ENCODE data around the gene CDC42EP4.
"Not testable (repeated sequence)": the region's sequence is repeated elsewhere in the genome, so short reads cannot be mapped to it uniquely, and the experiment has no call there.

CDC42EP4 gene

DNA sequence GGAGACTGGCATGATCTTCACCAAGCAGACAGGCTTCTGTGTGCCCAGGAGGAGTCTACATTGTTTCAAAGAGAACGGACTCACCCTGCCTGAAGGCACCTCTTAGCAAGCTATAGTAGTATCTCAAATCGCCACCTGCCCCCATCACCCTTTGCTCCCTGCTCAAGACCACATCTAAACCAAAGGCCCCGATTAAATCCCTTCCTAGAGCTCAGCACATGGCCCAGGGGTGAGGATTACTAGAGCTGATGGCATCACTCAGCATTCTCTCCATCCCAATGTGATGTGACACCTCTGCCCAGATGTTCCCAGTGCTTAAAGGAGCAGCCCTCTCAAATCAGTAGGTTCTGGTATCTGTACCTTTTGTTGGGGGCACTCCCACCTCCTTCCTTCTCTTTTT, 8.0 kb upstream of the CDC42EP4 start:
- no peak for DNase-seq (ENCODE audit: low read depth)

DNA sequence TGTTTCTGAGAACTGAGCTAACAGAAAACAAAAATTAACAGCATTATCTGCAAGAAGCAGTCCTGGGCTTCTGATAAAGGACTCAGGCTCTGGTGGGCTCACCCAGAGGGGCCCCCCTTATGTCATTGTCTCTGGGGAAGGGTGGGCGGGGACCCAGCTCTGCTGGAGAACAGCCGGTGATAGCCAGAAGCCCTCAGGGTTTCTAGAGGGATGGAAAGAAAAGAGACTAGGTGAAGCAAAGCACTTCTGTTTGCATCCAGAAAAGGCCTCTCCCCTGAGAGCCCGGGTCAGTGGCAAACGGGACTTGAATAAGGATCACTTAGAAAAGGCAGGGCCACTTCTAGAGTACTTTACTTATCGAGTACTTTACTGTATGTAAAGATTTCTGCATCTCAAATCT, 7.0 kb upstream of the CDC42EP4 start:
- no peak for DNase-seq (ENCODE audit: low read depth)

DNA sequence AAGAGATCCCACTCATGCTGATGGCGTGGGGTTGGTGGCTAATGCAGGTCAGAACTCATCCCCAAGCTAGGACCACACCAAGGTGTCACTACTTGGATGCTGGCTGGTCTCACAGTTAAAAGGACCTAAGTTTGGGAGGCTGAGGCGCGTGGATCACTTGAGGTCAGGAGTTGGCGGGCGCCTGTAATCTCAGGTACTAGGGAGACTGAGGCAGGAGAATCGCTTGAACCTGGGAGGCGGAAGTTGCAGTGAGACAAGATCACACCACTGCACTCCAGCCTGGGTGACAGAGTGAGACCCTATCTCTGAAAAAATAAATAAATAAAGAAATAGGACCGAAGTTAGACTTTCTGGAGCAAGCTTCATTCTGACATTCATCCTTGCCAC, 6.6 kb upstream of the CDC42EP4 start:
- DNase-seq (ENCODE audit: low read depth), result no peak

DNA sequence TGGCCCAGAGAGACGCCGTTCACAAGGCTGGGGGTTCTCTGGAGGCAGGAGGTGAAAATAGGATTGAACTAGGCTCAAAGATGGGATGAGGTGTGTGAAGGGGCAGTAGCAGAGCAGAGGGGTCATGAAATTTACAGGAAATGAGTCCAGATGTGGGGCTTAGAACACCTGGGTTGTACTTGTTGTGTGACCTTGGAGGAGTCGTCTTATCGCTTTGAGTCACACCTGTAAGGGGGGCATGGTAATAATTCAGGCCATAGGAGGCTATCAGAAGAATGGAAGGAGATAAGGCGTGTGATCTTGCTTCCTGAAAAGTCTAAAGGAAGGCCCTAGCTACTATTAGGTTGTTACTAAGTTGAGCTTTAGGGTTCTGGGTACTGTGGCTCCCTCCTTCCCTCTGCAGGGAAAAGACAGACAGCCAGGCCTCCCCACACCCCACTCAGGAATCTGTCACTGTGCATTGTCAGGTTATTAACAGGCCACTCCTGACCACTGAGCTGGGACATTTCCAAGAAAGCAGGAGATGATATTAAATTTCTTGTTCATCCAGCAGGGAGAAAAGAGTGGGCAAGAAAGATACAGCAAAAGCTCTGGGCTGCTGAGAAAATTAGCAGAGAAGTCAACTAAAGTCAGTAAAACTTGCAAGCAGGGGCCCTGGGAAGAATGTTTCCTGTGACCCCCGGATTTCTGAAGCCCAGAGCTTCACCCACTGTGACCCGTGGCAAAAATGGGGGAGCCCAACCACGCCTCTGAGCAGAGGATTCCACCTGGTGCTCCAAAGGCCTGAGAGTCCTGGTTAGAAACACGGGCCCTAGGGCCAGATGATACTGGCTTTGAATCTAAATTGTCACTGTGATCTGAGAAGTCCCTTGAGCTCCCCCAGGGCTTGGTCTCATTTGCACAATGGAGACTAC, 6.0 kb upstream of the CDC42EP4 start:
- no peak for DNase-seq (ENCODE audit: low read depth)

DNA sequence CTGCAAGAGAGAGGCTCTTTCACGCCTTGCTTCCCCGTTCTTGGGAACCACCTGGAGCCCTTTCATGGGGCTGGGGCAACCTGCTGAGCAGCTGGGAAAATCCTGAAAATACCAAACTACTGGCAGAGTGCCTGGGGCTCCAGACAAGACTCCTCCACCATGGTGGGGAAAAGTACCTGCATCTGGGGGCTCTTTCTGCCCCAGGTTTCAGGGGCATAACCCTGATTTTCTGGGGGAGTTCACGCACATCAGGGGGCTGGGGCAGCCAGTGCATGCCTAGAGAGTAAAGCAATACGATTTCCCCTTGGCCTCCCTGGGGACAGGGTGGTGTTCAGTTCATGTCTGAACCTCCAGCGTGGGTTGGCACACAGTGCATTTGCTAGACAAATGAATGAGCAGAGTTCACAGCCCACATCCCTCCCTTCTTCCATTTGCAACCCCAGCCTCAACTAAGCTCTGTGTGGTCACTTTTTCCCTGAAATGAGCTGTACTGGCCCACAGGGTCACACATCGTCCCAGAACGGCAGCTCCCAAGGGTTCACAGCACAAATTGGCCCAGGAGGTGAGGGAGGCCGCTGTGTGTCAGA, 5.2 kb upstream of the CDC42EP4 start:
- DNase-seq (ENCODE audit: low read depth), result no peak

DNA sequence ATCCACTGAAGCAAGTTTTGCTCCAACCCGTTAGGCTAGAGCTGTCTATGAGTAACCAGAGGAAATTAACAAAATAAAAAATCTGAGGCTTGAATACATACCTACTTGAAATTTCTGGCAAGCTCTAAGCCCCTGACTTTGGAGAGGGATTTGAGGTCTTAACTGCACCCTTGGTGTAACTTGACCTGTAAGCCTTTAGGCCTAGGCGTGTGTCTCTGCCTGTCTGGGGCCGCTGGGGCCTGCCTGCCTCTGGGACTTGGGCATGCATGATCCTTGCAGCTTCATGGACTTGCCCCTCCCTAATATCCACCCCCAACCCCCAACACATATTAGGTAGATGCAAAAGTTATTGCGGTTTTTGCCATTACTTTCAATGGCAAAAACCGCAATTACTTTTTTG, 3.7 kb upstream of the CDC42EP4 start:
- DNase-seq (ENCODE audit: low read depth), result no peak

DNA sequence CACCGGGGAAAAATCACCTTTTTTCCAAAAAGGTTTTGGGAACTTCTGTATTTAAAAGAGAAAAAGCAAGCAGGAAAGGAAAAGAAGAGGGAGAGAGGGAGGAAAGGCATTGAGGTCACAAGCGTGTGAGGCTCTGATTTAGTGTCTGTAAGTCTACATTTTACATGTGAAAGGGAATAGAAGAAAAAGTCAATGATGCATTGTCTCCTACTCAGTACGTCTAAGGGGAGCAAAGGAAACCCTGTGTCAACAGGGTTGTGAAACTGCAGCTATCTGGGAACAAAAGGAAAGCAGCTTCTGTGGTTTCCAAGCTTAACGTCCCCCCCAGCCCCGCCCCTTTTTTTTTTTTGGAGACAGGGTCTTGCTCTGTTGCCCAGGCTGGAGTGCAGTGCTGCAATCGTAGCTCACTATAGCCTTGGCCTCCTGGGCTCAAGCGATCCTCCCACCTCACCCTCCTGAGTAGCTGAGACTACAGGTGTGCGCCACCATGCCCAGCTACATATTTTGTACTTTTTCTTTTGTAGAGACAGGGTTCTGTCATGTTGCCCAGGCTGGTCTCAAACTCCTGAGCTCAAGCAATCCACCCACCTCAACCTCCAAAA, 1.8 kb upstream of the CDC42EP4 start:
- no peak for DNase-seq (ENCODE audit: low read depth)

DNA sequence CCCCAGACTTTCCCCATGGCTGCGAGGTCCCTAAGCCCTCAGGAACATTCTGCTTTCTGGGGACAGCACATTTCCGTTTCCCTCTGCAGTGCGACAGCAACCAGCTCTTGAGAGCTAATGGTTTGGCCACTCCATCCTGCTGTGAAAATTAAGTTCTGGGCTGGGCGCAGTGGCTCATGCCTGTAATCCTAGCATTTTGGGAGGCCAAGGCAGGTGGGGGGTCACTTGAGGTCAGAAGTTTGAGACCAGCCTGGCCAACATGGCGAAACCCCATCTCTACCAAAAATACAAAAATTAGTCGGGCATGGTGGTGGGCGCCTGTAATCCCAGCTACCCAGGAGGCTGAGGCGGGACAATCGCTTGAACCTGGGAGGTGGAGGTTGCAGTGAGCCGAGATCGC, 1.1 kb upstream of the CDC42EP4 start:
- DNase-seq (ENCODE audit: low read depth), result not testable (repeated sequence)

DNA sequence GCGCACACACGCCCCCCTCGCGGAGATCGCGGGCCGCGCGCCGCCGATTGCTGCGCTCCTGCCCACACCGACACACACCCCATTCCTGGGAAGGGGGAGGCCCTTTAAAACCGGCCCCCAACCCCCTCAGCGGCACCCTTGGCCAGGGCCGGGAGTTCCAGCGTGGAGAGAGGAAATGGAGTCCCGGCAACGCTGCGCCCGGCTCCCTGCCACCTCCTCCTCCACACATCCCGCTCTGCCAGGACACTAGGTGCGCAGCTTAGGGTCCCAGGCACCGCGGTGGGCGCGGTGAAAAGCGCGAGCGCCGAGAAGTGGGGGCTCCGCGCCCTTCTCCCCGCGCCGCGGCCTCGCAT, 397 bp downstream of the CDC42EP4 start:
- no peak for DNase-seq (ENCODE audit: low read depth)

DNA sequence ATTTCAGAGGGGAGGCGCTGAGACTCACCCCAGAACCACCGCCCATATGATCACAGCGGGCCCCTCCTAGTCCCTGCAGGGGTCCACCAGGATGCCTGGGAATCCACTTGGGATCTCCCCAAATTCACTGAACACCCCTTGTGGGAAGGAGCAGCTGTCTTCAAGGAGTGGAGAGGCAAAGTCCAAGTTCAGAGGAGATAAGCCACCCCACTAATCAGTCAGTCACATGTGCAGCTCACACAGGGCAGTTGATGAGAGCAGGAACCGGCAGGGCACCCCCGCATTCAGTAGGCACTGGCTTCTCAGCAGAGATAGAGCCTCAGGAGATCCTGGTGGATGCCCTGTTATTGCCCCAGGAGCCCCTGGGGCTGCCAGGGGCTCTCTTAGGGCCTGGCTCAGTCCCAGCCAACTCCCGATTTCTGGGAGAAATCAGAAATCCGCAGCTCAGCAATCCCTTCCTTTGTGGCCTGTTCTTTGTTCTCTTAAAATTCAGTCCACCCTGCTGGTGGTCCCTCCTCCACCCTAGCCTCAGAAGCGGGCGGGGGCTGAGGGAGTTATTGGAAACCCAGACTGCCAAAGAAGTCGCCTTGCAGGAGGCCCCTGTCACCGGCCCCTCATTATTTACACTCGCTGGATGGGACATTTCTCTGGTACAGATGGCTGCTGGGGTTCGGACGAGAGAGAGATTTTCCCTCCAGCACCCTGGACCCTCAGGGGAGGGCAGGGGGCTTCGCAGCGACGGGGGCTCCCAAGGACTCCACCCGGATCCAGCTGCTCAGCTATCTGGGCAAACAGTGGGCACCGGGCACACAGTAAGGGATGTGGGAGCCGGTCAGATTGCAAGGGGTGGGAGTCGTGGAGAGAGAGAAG, 1.8 kb downstream of the CDC42EP4 start:
- DNase-seq (ENCODE audit: low read depth), result no peak

DNA sequence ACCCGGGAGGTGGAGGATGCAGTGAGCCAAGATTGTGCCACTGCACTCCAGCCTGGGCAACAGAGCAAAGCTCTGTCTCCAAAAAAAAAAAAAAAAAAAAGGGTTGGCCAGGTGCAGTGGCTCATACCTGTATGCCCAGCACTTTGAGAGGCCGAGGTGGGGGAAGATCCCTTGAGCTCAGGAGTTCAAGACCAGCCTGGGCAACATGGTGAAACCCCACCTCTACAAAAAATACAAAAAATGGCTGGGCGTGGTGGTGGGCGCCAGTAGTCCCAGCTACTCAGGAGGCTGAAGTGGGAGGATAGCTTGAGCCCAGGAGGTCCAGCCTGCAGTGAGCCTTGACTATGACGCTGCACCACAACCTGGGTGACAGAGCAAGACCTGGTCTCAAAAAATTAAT, 2.8 kb downstream of the CDC42EP4 start:
- not testable (repeated sequence) for DNase-seq (ENCODE audit: low read depth)

DNA sequence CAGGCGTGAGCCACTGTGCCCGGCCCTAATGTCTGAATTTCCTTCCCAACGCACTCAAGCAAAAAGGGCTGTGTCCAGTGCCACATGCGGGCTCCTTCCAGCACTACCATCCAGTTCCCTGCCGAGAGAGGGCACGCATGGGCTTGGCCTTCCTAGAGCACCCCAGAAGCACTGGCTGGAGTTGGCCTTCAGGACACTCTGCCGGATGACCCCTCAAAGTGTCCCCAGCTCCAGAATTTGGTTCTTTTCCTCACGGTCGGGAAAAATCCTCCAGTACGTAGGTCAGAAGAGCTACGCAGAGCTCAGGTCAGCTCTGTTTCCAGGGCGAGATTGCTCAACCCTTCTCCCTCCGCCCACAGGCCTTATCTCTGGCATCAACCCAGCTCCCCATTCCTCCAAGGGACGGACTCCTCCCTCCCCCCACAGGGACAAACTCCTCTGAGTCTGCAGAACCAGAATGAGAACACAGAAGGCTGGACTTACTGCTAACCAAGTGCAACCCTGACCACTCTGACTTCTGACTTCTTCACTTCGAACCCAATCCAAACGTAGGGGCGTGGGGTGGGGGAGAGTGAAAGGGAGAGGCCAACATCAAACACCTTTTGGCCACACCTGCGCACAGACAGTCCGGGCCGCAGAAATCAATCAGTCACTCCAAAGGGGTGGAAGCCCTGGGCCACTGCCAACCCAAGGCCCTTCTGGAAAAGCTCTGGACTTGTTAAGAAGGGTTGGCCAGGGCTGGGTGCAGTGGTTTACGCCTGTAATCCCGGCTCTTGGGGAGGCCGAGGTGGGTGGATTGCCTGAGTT, 3.6 kb downstream of the CDC42EP4 start:
- no peak for DNase-seq (ENCODE audit: low read depth)

DNA sequence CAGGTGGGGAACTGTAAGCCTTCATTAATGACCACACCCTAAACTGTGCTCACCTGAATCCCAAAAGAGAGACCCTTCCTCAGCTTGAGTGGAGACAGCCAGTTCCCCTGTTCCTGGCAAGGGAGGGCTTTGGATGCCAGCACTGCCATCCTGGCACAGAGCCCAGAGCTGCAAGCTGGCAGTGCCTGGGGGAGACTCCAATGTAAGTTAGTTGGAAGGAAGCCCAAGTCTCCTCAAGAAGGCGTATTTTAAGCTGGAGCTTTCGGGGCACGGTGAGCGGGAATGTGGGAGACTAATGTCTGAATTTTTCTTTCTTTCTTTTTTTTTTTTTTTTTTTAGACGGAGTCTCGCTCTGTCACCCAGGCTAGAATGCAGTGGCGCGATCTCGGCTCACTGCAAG, 4.7 kb downstream of the CDC42EP4 start:
- DNase-seq (ENCODE audit: low read depth), result no peak

DNA sequence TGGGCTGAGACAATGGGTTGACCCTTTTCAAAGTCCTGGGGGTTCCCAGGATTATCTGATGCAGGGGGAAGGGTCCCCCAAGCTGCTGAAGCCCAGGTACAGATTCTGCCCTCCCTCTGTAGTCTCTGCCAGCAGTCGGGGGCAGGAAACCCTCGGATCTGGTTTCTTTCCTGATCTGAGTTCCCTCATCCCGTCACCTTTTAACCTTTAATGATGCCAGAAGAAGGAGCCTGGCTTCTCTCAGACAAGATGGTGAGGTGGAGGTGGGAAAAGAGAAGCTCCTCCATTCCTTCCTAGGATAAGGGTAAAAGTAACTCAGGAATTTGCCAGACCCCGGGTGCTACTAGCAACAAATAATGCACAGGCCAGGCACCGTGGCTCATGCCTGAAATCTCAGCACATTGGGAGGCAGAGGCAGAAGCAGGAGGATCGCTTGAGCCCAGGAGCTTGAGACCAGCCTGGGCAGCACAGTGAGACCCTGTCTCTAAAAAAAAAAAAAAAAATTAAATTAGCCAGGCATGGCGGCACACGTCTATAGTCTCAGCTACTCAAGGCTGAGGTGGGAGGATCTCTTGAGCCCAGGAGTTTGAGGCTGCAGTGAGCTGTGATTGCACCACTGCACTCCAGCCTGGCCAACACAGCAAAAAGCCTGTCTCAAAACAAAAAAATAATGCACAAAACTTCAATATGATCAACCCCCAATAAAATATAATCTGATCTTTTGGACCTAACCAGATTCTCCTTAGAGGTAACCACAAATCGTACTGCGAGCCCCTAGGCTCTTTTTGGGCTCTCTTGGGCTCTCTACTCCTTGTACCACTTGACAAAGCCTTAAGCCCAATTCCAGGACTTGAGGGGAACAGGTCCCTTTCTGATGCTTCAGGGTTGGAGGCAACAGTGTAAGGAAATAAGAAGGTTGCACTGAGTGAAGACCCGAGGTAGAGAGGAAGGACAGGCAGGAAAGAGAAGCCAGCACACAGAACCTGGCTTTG, 5.7 kb downstream of the CDC42EP4 start:
- no peak for DNase-seq (ENCODE audit: low read depth)

DNA sequence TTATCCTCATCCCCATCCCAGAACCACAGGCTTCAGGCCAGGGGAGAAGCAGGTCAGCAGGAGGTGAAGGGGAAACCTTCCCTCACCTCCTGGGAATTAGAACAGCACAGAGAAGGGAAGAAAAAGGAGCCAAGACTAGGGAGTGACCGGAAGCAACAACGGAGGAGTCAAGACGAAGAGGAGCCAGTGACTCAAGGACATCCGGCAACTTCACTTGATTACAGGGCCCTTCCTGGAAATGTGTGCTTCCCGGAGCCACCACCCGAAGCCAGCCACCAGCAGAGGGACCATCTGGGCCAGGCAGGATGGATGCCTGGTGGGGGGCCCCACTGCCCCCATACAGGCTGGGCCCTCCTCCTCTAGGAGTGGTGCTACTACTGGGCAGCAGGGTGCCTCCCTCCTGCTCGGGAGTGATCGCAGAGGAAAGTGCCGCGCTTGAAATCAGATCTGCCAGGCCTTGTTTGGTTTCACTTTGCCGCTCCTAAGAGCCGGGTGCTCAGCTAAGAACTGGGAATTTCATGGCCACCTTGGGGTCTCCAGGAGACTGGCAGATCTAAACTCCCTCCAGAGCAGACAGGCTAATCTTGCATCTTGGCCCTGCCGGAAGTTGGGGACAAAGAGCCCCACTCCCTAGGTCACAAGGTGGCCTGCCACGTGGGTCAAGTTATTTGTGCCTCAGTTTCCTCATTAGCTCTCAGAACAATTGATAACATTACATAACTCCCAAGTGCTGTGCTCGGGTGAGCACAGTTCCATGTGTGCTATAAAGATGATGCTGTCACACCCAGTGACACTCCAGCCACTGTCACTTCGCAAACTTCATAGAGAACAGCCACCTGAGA, 6.6 kb downstream of the CDC42EP4 start:
- no peak for DNase-seq (ENCODE audit: low read depth)

DNA sequence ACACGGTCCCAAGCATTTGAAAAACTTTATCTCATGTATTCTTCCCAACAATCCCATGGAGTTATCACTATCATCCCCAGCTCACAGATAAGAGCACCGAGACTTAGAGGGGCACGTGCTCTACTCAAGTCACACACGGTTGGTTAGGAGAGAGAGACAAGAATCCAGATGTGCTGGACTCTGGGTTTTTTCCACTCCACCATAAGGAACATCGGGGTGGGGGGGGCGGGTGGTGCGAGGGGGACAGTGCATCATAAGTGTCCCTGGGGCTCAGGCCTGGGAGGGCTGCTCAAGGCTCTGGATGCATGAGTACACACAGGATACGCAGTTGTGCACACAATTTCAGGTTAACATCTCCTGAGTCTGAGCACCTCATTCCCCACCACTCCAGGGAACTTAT, 7.4 kb downstream of the CDC42EP4 start:
- no peak for DNase-seq (ENCODE audit: low read depth)

DNA sequence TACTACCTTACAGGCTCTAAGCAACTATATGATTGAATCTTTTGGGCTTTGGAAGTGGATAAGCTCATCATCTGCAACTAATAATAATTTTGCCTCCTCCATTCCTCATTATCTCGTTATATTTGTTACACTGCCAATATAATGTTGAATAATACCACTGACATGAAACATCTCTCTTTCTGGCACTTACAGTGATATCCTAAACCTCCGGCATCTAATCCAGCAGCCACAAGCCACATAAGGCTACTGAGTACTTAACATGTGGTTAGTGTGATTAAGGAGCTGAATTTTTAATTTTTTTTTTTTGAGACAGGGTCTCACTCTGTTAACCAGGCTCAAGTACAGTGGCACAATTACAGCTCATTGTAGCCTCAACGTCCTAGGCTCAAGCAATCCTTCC, 9.6 kb downstream of the CDC42EP4 start:
- DNase-seq (ENCODE audit: low read depth), result no peak

DNA sequence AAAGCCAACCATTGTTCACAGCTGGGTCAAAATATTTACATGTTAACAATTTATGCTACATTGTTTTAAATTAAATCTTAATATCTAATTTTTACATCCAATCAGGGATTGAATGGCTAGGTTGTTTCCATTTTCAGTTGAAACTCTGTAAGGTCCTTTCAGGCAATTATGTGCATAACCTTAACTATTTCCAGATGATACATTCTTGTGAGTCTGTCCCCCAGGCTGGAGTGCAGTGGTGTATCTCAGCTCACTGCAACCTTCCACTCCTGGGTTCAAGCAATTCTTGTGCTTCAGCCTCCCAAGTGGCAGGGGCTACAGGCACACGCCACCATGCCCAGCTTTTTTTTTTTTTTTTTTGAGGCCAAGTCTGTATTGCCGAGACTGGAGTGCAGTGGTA, 10.4 kb downstream of the CDC42EP4 start:
- DNase-seq (ENCODE audit: low read depth), result no peak

DNA sequence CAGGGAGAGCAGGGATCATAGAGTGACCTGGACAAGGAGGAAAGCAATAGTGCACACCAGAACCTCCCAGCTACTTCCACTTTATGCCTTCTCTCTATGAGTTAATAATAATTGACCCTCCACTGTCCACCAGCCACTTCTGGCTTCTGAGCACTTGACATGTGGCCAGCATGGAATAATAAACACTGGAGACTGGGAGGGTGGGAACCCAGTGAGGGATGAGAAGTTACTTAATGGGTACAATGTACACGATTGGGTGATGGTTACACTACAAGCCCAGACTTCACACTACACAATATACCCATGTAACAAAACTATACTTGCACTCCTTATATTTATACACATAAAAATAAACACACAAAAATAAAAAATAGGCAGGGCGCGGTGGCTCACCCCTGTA, 11.4 kb downstream of the CDC42EP4 start:
- no peak for DNase-seq (ENCODE audit: low read depth)
